A673 (cell line): ENCODE measurements around the gene NRG3. TPM values are rescaled to one million over a fixed set of nuclear protein-coding genes. Genes with fewer than 3 reads are reported as not detected.

ENCODE experiments used
- BruUV-seq: library from RNA; stranded (reverse); fragments of 400-500 nt; replicated peaks from 2 replicates; lab custom pipeline; 2021; lab: Mats Ljungman, UMichigan
- CTCF ChIA-PET: fragments of 300-600 bp; sonication (Branson Sonifier 250); formaldehyde crosslinking; loops from one replicate; lab custom pipeline; 2022; ENCODE audit warnings: antibody characterized with exemption; lab: Charles Lee
- POLR2A ChIA-PET: fragments of 300-600 bp; sonication (Branson Sonifier 250); formaldehyde crosslinking; loops from one replicate; lab custom pipeline; 2022; ENCODE audit warnings: antibody characterized with exemption; ENCODE audit not compliant: low non-redundant PET; lab: Charles Lee
- DNase-seq: peaks from one replicate; pipeline ENCODE4 v3.0.0-alpha.2; 2015; ENCODE audit warnings: low spot score
- H3K27ac ChIP-seq: fragments of 200-600 bp; sonication (generic); 2 replicates; pipeline ENCODE4 v1.5.1; 2016; ENCODE audit warnings: mixed run types, low read depth, mild to moderate bottlenecking, mixed read lengths, antibody characterized with exemption, low read length; ENCODE audit not compliant: poor library complexity, severe bottlenecking
- H3K27me3 ChIP-seq: fragments of 200-600 bp; sonication (generic); replicated peaks from 2 replicates; pipeline ENCODE4 v1.6.1; 2017; ENCODE audit warnings: mixed run types, low read depth, mild to moderate bottlenecking, mixed read lengths, antibody characterized with exemption, low read length; ENCODE audit not compliant: insufficient read depth, poor library complexity
- H3K36me3 ChIP-seq: fragments of 200-600 bp; sonication (generic); 2 replicates; pipeline ENCODE4 v1.6.1; 2016; ENCODE audit warnings: mixed run types, mild to moderate bottlenecking, mixed read lengths, antibody characterized with exemption, low read length; ENCODE audit not compliant: insufficient read depth, poor library complexity, severe bottlenecking
- H3K4me1 ChIP-seq: fragments of 200-600 bp; sonication (generic); 2 replicates; pipeline ENCODE4 v1.6.1; 2017; ENCODE audit warnings: mixed run types, mild to moderate bottlenecking, mixed read lengths, antibody characterized with exemption, low read length; ENCODE audit not compliant: insufficient read depth, poor library complexity, severe bottlenecking
- H3K4me3 ChIP-seq: fragments of 200-600 bp; sonication (generic); 2 replicates; pipeline ENCODE4 v1.5.1; 2016; ENCODE audit warnings: low read depth, mixed run types, mild to moderate bottlenecking, mixed read lengths, low read length; ENCODE audit not compliant: poor library complexity, severe bottlenecking
- H3K9me3 ChIP-seq: fragments of 200-600 bp; sonication (generic); 2 replicates; pipeline ENCODE4 v1.6.1; 2016; ENCODE audit warnings: mixed run types, low read depth, mild to moderate bottlenecking, mixed read lengths, antibody characterized with exemption, low read length; ENCODE audit not compliant: poor library complexity, severe bottlenecking
- EZH2 ChIP-seq: fragments of 200-600 bp; sonication (generic); IDR thresholded peaks from 2 replicates; pipeline ENCODE4 v1.6.1; 2017; ENCODE audit warnings: borderline replicate concordance, low read depth, mild to moderate bottlenecking, mixed read lengths, antibody characterized with exemption, low read length; ENCODE audit not compliant: poor library complexity, severe bottlenecking
- intact Hi-C: fragments of 100-400 bp; cut with micrococcal nuclease; formaldehyde crosslinking; loops from one replicate; pipeline ENCODE4 v1.10.0; 2022; ENCODE audit not compliant: unreplicated experiment
- total RNA-seq: library from RNA; stranded (reverse); gene quantifications from 2 replicates; pipeline ENCODE4 v1.2.3, GENCODE V29; 2021
- TF ChIP-seq, protein P1 (sequence below): fragments of 300-800, 200-600 bp; sonication (generic); conservative IDR thresholded peaks from 2 replicates; pipeline ENCODE4 v1.5.1; 2017; ENCODE audit warnings: low read depth, mild to moderate bottlenecking, antibody characterized with exemption, low read length, moderate library complexity, mixed read lengths

The NRG3 gene
- total RNA-seq, 1 experiment from 2014 or later = not detected

GRCh38 chr10:81944609-81945008, 69.6 kb downstream of the NRG3 start:
- no peaks in the 10 kb centered on the region for H3K4me1 ChIP-seq
- no TSS peak for BruUV-seq
- intact Hi-C loops = no loop called here
- peaks cover 36% of the 10 kb centered on the region for H3K9me3 ChIP-seq
- H3K27ac ChIP-seq = no peak overlapping the region
- ChIA-PET CTCF (no interaction called here), POLR2A (no interaction called here)
- no peaks in the 10 kb centered on the region for H3K27me3 ChIP-seq
- TF ChIP-seq, protein P1, sequence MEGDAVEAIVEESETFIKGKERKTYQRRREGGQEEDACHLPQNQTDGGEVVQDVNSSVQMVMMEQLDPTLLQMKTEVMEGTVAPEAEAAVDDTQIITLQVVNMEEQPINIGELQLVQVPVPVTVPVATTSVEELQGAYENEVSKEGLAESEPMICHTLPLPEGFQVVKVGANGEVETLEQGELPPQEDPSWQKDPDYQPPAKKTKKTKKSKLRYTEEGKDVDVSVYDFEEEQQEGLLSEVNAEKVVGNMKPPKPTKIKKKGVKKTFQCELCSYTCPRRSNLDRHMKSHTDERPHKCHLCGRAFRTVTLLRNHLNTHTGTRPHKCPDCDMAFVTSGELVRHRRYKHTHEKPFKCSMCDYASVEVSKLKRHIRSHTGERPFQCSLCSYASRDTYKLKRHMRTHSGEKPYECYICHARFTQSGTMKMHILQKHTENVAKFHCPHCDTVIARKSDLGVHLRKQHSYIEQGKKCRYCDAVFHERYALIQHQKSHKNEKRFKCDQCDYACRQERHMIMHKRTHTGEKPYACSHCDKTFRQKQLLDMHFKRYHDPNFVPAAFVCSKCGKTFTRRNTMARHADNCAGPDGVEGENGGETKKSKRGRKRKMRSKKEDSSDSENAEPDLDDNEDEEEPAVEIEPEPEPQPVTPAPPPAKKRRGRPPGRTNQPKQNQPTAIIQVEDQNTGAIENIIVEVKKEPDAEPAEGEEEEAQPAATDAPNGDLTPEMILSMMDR = no peak
- TF ChIP-seq EZH2 = no peak
- H3K36me3 ChIP-seq = no peaks in the 10 kb centered on the region
- DNase-seq = no peak
- H3K4me3 ChIP-seq = no peak overlapping the region

DNA sequence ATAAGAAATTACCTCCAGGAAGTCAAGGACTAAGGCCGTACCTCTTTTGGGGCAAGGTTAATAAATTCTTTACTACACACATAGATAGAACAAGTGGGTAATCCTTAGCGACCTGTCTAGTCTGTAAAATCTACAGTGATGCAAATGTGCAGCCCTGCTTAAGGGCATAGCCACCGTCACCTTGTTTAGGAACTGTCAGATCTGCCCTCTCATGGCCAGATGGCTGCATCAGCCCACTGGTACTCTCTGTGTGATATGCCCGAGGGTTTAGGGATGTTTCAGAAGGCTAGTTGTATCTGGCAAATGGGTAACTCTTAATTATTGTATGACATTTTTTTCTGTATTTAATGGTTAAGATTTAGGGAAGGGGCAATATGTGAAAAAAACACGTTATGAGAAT, 74.3 kb downstream of the NRG3 start:
- H3K4me1 ChIP-seq = no peaks in the 10 kb centered on the region
- no peaks in the 10 kb centered on the region for H3K27me3 ChIP-seq
- no TSS peak for BruUV-seq
- ChIA-PET CTCF (no interaction called here), POLR2A (no interaction called here)
- H3K36me3 ChIP-seq = no peaks in the 10 kb centered on the region
- intact Hi-C loops = no loop called here
- peaks cover 21% of the 10 kb centered on the region for H3K9me3 ChIP-seq
- no peak for TF ChIP-seq EZH2
- TF ChIP-seq, protein P1 = no peak
- DNase-seq = no peak
- no peak overlapping the region for H3K4me3 ChIP-seq
- H3K27ac ChIP-seq = no peak overlapping the region

GRCh38 chr10:81950358-81950757, 75.4 kb downstream of the NRG3 start:
- no peak for DNase-seq
- Histone ChIP-seq H3K27ac (no peak overlapping the region), H3K4me1 (no peaks in the 10 kb centered on the region), H3K27me3 (no peaks in the 10 kb centered on the region), H3K4me3 (no peak overlapping the region), H3K36me3 (no peaks in the 10 kb centered on the region), H3K9me3 (peaks cover 18% of the 10 kb centered on the region)
- no TSS peak for BruUV-seq
- ChIA-PET CTCF (no interaction called here), POLR2A (no interaction called here)
- TF ChIP-seq EZH2 = no peak
- TF ChIP-seq, protein P1 = no peak
- intact Hi-C loops = no loop called here
